Neutrophil (primary cell): ENCODE data around the gene SBNO2.
"Not testable (repeated sequence)": the region's sequence is repeated elsewhere in the genome, so short reads cannot be mapped to it uniquely, and the experiment has no call there.

ENCODE experiments used
- H3K27ac ChIP-seq: fragments of 200-600 bp; sonication (generic); 2 replicates; pipeline ENCODE4 v1.5.1; 2016; ENCODE audit warnings: mild to moderate bottlenecking, moderate library complexity
- H3K27me3 ChIP-seq: fragments of 200-600 bp; sonication (generic); 2 replicates; pipeline ENCODE4 v1.6.0; 2016; ENCODE audit warnings: mild to moderate bottlenecking
- H3K36me3 ChIP-seq: fragments of 200-600 bp; sonication (generic); 2 replicates; pipeline ENCODE4 v1.5.1; 2017
- H3K4me1 ChIP-seq, 2 experiments: fragments of 200-600 bp in 1 of 2; sonication (generic) in 1 of 2; 1 replicate in 1 of 2; 2 replicates in 1 of 2; pipeline versions ENCODE4 v1.5.1 to v1.6.1; 2013 to 2016; ENCODE audit warnings: low read depth in 1 of 2, low read length in 1 of 2, mild to moderate bottlenecking in 1 of 2, moderate library complexity in 1 of 2; ENCODE audit not compliant: control insufficient read depth in 1 of 2, insufficient read depth in 1 of 2
- H3K4me3 ChIP-seq, 2 experiments: fragments of 200-600 bp in 1 of 2; sonication (generic) in 1 of 2; 1 replicate in 1 of 2; 2 replicates in 1 of 2; pipeline ENCODE4 v1.5.1; 2013 to 2016; ENCODE audit warnings: low read depth in 1 of 2, low read length in 1 of 2, mild to moderate bottlenecking in 1 of 2, moderate library complexity in 1 of 2
- H3K9me3 ChIP-seq: fragments of 200-600 bp; sonication (generic); 2 replicates; pipeline ENCODE4 v1.5.1; 2016
- CTCF ChIP-seq: fragments of 200-600 bp; sonication (generic); IDR thresholded peaks from 2 replicates; pipeline ENCODE4 v1.5.1; 2016; ENCODE audit warnings: antibody characterized with exemption

SBNO2 gene

GRCh38 chr19:1117654-1118053 is 56.4 kb downstream of the SBNO2 start:
- Histone ChIP-seq H3K4me3 (no peak overlapping the region), H3K4me1 (peaks cover 8 to 10% of the 10 kb centered on the region in 2 experiments), H3K27ac (no peak overlapping the region), H3K36me3 (peaks cover 100% of the 10 kb centered on the region), H3K27me3 (no peaks in the 10 kb centered on the region), H3K9me3 (no peaks in the 10 kb centered on the region)
- TF ChIP-seq CTCF: no peak

- peaks cover 100% of the 10 kb centered on the region for H3K36me3 ChIP-seq
- H3K27ac ChIP-seq: no peak overlapping the region
- no peaks in the 10 kb centered on the region for H3K9me3 ChIP-seq
- H3K4me3 ChIP-seq: no peak overlapping the region
- H3K4me1 ChIP-seq: peaks cover 8 to 10% of the 10 kb centered on the region in 2 experiments
- H3K27me3 ChIP-seq: no peaks in the 10 kb centered on the region
- no peak for TF ChIP-seq CTCF
Observed at GRCh38 chr19:1116726-1117581, 57.1 kb downstream of the SBNO2 start.

- Histone ChIP-seq H3K27ac (no peak overlapping the region), H3K27me3 (no peaks in the 10 kb centered on the region), H3K4me1 (peaks cover 8 to 10% of the 10 kb centered on the region in 2 experiments), H3K4me3 (no peak overlapping the region), H3K9me3 (no peaks in the 10 kb centered on the region), H3K36me3 (peaks cover 100% of the 10 kb centered on the region)
- TF ChIP-seq CTCF: no peak
Observed at GRCh38 chr19:1115646-1116420, 58.2 kb downstream of the SBNO2 start.

GRCh38 chr19:1114728-1115127 is 59.3 kb downstream of the SBNO2 start:
- peaks cover 100% of the 10 kb centered on the region for H3K36me3 ChIP-seq
- not testable (repeated sequence) for H3K4me1 ChIP-seq, H3K4me3 ChIP-seq

GRCh38 chr19:1113986-1114483 is 60.0 kb downstream of the SBNO2 start:
- Histone ChIP-seq H3K9me3 (no peaks in the 10 kb centered on the region), H3K27ac (peak overlapping the region; percentile 48), H3K4me3 (no peak overlapping the region), H3K4me1 (peaks cover 8 to 10% of the 10 kb centered on the region in 2 experiments), H3K27me3 (no peaks in the 10 kb centered on the region), H3K36me3 (peaks cover 100% of the 10 kb centered on the region)
- TF ChIP-seq CTCF: no peak

More at GRCh38 chr19:1114728-1115127, 59.3 kb downstream of the SBNO2 start:
- H3K27me3 ChIP-seq, H3K27ac ChIP-seq, H3K9me3 ChIP-seq: not testable (repeated sequence)
